Caco-2 (cell line): Measurements from ENCODE around the gene GPSM1. TPM values are rescaled to one million over a fixed set of nuclear protein-coding genes. Genes with fewer than 3 reads are reported as not detected.
A peak's percentile ranks its signal among the peaks of the same experiment; 100 is the strongest.

Experiments
- BruUV-seq: library from RNA; stranded (reverse); fragments of 400-500 nt; replicated peaks from 2 replicates; lab custom pipeline; 2021; lab: Mats Ljungman, UMichigan
- CTCF ChIA-PET: fragments of 300-600 bp; sonication (Branson Sonifier 250); formaldehyde crosslinking; loops from one replicate; lab custom pipeline; 2022; ENCODE audit warnings: antibody characterized with exemption; lab: Charles Lee
- POLR2A ChIA-PET: fragments of 300-600 bp; sonication (Branson Sonifier 250); formaldehyde crosslinking; loops from one replicate; lab custom pipeline; 2022; ENCODE audit warnings: antibody characterized with exemption; lab: Charles Lee
- DNase-seq, 2 experiments: peaks; one replicate each; pipeline versions ENCODE4 v3.0.0 to v3.0.0-alpha.2; 2020 to 2022
- H3K27me3 ChIP-seq: replicated peaks from 2 replicates; pipeline ENCODE4 v1.6.0; 2011; ENCODE audit warnings: low read length; ENCODE audit not compliant: control insufficient read depth, insufficient read depth
- H3K36me3 ChIP-seq: 2 replicates; pipeline ENCODE4 v1.5.1; 2011; ENCODE audit warnings: low read length; ENCODE audit not compliant: control insufficient read depth, insufficient read depth
- H3K4me1 ChIP-seq: fragments of 250-450 bp; sonication (Bioruptor Pico); 2 replicates; pipeline ENCODE4 v1.5.1; 2020; ENCODE audit warnings: mild to moderate bottlenecking
- H3K4me3 ChIP-seq: 2 replicates; pipeline ENCODE4 v1.5.1; 2011; ENCODE audit warnings: low read depth, mild to moderate bottlenecking, control low read depth, low read length
- H3K9me3 ChIP-seq: fragments of 250-450 bp; sonication (Bioruptor Pico); 2 replicates; pipeline ENCODE4 v1.5.1; 2020; ENCODE audit warnings: mild to moderate bottlenecking, moderate library complexity
- H3K27ac Mint-ChIP-seq: one replicate; pipeline ENCODE4 v1.8.0; 2022; ENCODE audit warnings: mixed read lengths; ENCODE audit not compliant: unreplicated experiment
- H3K27me3 Mint-ChIP-seq: one replicate; pipeline ENCODE4 v1.8.0; 2022; ENCODE audit warnings: mixed read lengths; ENCODE audit not compliant: insufficient read depth, unreplicated experiment
- H3K36me3 Mint-ChIP-seq: one replicate; pipeline ENCODE4 v1.8.0; 2022; ENCODE audit warnings: mild to moderate bottlenecking, mixed read lengths; ENCODE audit not compliant: insufficient read depth, unreplicated experiment
- H3K4me1 Mint-ChIP-seq: one replicate; pipeline ENCODE4 v1.8.0; 2022; ENCODE audit warnings: low read depth, mixed read lengths; ENCODE audit not compliant: unreplicated experiment
- H3K4me3 Mint-ChIP-seq: one replicate; pipeline ENCODE4 v1.8.0; 2022; ENCODE audit warnings: mild to moderate bottlenecking, moderate library complexity, mixed read lengths; ENCODE audit not compliant: unreplicated experiment
- H3K9me3 Mint-ChIP-seq: one replicate; pipeline ENCODE4 v1.8.0; 2022; ENCODE audit warnings: mixed read lengths; ENCODE audit not compliant: unreplicated experiment
- intact Hi-C: fragments of 100-400 bp; cut with micrococcal nuclease; formaldehyde crosslinking; loops from one replicate; pipeline ENCODE4 v1.10.0; 2022; ENCODE audit not compliant: unreplicated experiment
- total RNA-seq: library from RNA; stranded (reverse); gene quantifications from 2 replicates; pipeline ENCODE4 v1.2.3, GENCODE V29; 2022
- TF ChIP-seq, protein P1 (sequence below), 2 experiments: fragments of 200-600 bp in 1 of 2; IDR thresholded peaks; 1 replicate in 1 of 2; 2 replicates in 1 of 2; pipeline versions ENCODE4 v1.5.1 to v1.8.0; 2011 to 2022; ENCODE audit warnings: antibody characterized with exemption in 1 of 2, control low read depth in 1 of 2, inconsistent platforms in 1 of 2, low read depth in 1 of 2, low read length in 1 of 2, mild to moderate bottlenecking in 1 of 2, moderate library complexity in 1 of 2; ENCODE audit not compliant: insufficient read depth in 1 of 2, severe bottlenecking in 1 of 2, unreplicated experiment in 1 of 2

The GPSM1 gene
- total RNA-seq, 1 experiment from 2014 or later, result 25.7 TPM

DNA sequence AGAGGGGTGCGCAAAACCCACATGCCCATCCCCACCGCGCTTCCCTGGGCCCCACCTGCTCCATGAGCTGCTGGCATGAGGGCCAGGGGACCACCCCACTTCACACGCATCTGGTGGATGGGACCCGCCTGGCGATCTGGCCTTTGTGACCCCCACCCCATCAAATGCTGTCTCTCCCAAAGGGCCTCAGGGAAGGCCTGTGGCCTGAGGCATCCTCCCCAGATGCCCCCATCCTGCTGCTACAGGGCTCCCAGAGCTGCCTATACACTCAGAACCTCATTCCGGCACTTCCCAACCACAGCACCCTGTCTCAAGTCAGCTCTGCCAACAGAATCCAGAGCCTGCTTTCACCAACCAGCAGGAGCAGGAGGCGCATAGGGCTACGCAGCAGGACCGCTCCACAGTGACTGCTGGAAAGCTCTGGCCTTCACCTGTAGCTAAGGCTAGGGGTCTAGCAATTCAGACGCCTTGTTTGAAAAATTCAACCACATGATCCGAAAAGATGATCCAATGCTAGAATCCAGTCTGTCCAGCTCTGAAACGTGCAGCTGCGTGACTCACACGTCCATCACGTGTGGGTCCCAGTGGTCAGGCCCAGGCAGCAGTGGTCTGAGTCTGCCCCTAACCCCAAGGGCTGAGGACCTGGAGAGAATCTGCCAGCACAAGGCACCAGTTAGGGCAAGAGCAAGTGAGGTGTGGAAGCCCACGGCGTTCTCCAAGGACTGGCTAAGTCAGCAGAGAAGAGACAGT is 74.0 kb downstream of the GPSM1 start:
- Mint-ChIP-seq H3K9me3 (no peaks in the 10 kb centered on the region), H3K4me1 (peaks cover 20% of the 10 kb centered on the region), H3K4me3 (peak overlapping the region; percentile 42), H3K27me3 (no peaks in the 10 kb centered on the region), H3K27ac (peak overlapping the region; percentile 90), H3K36me3 (peaks cover 83% of the 10 kb centered on the region)
- BruUV-seq, result no TSS peak
- POLR2A ChIA-PET, result interaction anchor here (1.1 kb wide), 1 partner anchor 9 kb away, joined by 4 read pairs; the partner anchor contains the start of genes ENTR1 and PMPCA
- Histone ChIP-seq H3K4me1 (no peaks in the 10 kb centered on the region), H3K27me3 (no peaks in the 10 kb centered on the region), H3K9me3 (no peaks in the 10 kb centered on the region), H3K4me3 (no peak overlapping the region), H3K36me3 (no peaks in the 10 kb centered on the region)
- CTCF ChIA-PET, result interaction anchor here (0.6 to 1.8 kb wide), 6 partner anchors 8 to 101 kb away, joined by 3 to 7 read pairs (median 4); no protein-coding TSS in a partner anchor
- no peak for DNase-seq
- intact Hi-C loops, result no loop called here
- TF ChIP-seq, protein P1, sequence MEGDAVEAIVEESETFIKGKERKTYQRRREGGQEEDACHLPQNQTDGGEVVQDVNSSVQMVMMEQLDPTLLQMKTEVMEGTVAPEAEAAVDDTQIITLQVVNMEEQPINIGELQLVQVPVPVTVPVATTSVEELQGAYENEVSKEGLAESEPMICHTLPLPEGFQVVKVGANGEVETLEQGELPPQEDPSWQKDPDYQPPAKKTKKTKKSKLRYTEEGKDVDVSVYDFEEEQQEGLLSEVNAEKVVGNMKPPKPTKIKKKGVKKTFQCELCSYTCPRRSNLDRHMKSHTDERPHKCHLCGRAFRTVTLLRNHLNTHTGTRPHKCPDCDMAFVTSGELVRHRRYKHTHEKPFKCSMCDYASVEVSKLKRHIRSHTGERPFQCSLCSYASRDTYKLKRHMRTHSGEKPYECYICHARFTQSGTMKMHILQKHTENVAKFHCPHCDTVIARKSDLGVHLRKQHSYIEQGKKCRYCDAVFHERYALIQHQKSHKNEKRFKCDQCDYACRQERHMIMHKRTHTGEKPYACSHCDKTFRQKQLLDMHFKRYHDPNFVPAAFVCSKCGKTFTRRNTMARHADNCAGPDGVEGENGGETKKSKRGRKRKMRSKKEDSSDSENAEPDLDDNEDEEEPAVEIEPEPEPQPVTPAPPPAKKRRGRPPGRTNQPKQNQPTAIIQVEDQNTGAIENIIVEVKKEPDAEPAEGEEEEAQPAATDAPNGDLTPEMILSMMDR (IDR thresholded peaks at IDR 0.05; ENCODE audit: insufficient read depth in 1 of 2, low read depth in 1 of 2, low read length in 1 of 2, severe bottlenecking in 1 of 2, unreplicated experiment in 1 of 2), result no peak

DNA sequence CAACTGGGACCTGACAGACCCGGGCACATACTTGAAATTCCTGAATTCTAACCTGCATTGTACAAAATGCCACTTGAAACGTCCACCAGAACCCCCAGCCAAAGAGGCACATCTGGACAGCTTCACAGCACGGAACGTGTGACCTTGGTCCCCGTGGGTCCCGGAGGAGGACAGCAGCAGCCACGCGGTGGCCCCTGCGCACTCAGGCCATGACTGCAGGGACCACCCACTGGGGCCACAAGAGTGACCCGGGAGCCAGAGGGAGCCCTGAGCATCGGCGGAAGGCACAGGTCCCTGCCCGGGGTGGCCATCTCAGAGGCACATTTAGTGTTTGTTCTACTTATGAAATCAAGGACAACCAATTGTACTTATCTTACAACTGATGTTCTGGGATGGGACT is 74.7 kb downstream of the GPSM1 start:
- H3K27me3 Mint-ChIP-seq, result no peaks in the 10 kb centered on the region
- no peaks in the 10 kb centered on the region for H3K4me1 ChIP-seq
- ChIA-PET POLR2A (no interaction called here), CTCF (interaction anchor here (1.8 kb wide), 1 partner anchor 37 kb away, joined by 4 read pairs; no protein-coding TSS in a partner anchor)
- no peak overlapping the region for H3K4me3 ChIP-seq
- no peaks in the 10 kb centered on the region for H3K9me3 Mint-ChIP-seq
- H3K27ac Mint-ChIP-seq, result no peak overlapping the region
- no peaks in the 10 kb centered on the region for H3K9me3 ChIP-seq
- H3K36me3 ChIP-seq, result no peaks in the 10 kb centered on the region
- peaks cover 76% of the 10 kb centered on the region for H3K36me3 Mint-ChIP-seq
- intact Hi-C loops, result no loop called here
- TF ChIP-seq, protein P1 (IDR thresholded peaks at IDR 0.05; ENCODE audit: insufficient read depth in 1 of 2, low read depth in 1 of 2, low read length in 1 of 2, severe bottlenecking in 1 of 2, unreplicated experiment in 1 of 2), result no peak
- no peak overlapping the region for H3K4me3 Mint-ChIP-seq
- H3K4me1 Mint-ChIP-seq, result peaks cover 20% of the 10 kb centered on the region
- no peak for DNase-seq
- H3K27me3 ChIP-seq, result no peaks in the 10 kb centered on the region
- no TSS peak for BruUV-seq

DNA sequence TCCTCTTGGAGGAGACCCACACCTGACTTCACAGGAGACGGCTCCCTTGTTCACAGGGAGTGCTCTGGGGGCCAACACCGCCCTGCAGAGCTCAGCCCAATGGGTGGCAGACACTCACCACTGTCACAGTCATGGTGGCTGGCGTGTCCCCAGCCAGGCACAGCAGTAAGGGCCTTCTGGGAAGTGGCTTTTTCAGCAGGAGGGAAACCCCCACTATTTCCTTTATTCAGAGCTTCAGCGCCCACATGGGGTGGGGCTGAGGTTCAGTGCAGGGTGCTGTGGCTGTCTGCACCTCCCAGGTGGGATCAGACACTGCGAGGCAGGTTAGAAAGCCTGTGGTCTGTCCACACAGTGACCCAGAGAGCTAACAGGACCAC is 76.2 kb downstream of the GPSM1 start:
- no peak overlapping the region for H3K27ac Mint-ChIP-seq
- H3K36me3 Mint-ChIP-seq, result peaks cover 83% of the 10 kb centered on the region
- ChIA-PET CTCF (no interaction called here), POLR2A (no interaction called here)
- BruUV-seq, result no TSS peak
- H3K36me3 ChIP-seq, result peaks cover 2% of the 10 kb centered on the region
- H3K27me3 ChIP-seq, result no peaks in the 10 kb centered on the region
- TF ChIP-seq, protein P1 (IDR thresholded peaks at IDR 0.05; ENCODE audit: insufficient read depth in 1 of 2, low read depth in 1 of 2, low read length in 1 of 2, severe bottlenecking in 1 of 2, unreplicated experiment in 1 of 2), result no peak
- H3K4me3 ChIP-seq, result no peak overlapping the region
- H3K4me3 Mint-ChIP-seq, result no peak overlapping the region
- H3K4me1 Mint-ChIP-seq, result peaks cover 18% of the 10 kb centered on the region
- no peak for DNase-seq
- intact Hi-C loops, result no loop called here
- no peaks in the 10 kb centered on the region for H3K9me3 ChIP-seq
- H3K4me1 ChIP-seq, result no peaks in the 10 kb centered on the region
- no peaks in the 10 kb centered on the region for H3K27me3 Mint-ChIP-seq
- no peaks in the 10 kb centered on the region for H3K9me3 Mint-ChIP-seq
